Measurements from ENCODE around the gene CREB3. TPM values are rescaled to one million over a fixed set of nuclear protein-coding genes. Genes with fewer than 3 reads are reported as not detected.

CREB3 gene
- total and polyA plus RNA-seq, 2 of the 4 experiments (the other 2 are of a cell fraction): 60.7 to 106 TPM

DNA sequence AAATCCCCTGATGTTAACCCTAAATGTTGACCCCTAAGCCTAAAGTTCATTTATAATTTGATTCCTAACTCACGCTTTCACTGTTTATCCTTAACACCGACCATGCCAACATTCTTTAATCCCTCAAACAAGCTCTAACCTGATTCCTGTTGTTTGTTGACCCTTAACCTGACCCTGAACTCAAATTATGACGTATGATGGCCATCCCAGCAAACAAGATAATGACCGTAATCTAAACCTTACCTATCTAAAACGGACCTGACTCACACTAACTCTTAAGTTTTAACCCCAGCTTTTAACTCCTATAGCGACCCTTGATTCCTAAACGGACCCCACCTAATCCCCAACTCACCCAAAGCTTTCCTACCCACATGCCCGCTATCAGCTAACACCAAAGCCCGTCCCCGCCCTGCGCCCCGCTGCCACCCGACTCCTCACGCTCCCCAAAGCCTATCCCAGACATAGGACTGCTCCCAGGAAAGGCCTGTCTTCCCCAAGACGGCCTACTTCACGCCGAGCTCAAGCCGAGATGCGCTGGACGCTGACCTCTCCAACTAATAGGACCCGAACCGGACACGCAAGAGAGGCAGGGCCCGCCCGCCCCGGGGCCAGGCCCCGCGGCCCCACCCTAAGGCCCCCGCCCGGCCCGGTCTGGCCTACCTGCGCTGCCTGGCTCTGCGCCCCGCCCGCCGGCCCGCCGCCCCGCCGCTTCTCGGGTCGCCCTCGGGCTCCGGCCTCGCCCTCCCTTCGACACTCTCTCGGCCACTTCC, 866 bp upstream of the CREB3 start:
- WGBS, 2 experiments (ENCODE audit: extremely low coverage in 2 of 2, insufficient read length in 1 of 2): 3% methylated on average over 16 of the region's 47 CpGs; no CpG with 5 or more reads in 1 of the 2 experiments
- in situ Hi-C loops (cut with MboI; ENCODE audit: low sequenced_read_pairs) (no loop called here), intact Hi-C loops (cut with micrococcal nuclease) (loop anchor here (1.0 kb wide), 1 partner anchor 127 kb away; no protein-coding TSS in a partner anchor), dilution Hi-C loops (cut with HindIII; ENCODE audit: low sequenced_read_pairs, unreplicated experiment) (no loop called here)
- Histone ChIP-seq H2AK9ac (replicated peaks; ENCODE audit: low read depth, low read length, poor library complexity) (peak overlapping the region; percentile 99), H3K79me1 (ENCODE audit: low read depth in 1 of 2, low read length in 2 of 2) (peaks cover 21 to 75% of the 10 kb centered on the region in 2 experiments), H2AFZ (replicated peaks; ENCODE audit: low read length, poor library complexity) (peak overlapping the region; percentile 90), H3K9me1 (ENCODE audit: insufficient read depth, low read length) (no peaks in the 10 kb centered on the region), H3K9me3 (ENCODE audit: control insufficient read depth, insufficient read depth, low read length) (no peaks in the 10 kb centered on the region), H2BK5ac (ENCODE audit: low read depth, low read length, poor library complexity, severe bottlenecking) (peak overlapping the region; percentile 96), H3K14ac (replicated peaks; ENCODE audit: low read depth, low read length) (peak overlapping the region; percentile 99), H4K8ac (ENCODE audit: low read depth in 2 of 2, low read length in 2 of 2) (peak overlapping the region; percentile 82 to 91), H3K27ac (ENCODE audit: insufficient read depth, low read length) (peak overlapping the region; percentile 90), H2BK120ac (ENCODE audit: low read depth, low read length) (peak overlapping the region; percentile 80), H3K27me3 (ENCODE audit: control insufficient read depth, insufficient read depth, low read length) (no peaks in the 10 kb centered on the region), H4K20me1 (ENCODE audit: insufficient read depth, low read length) (peaks cover 30% of the 10 kb centered on the region), H3K36me3 (ENCODE audit: control insufficient read depth, insufficient read depth, low read length) (peaks cover 10% of the 10 kb centered on the region), H3K18ac (ENCODE audit: low read depth, low read length) (peak overlapping the region; percentile 96), H3K23ac (ENCODE audit: low read depth, low read length) (peak overlapping the region; percentile 100), H4K91ac (ENCODE audit: insufficient read depth, low read depth, low read length) (peak overlapping the region; percentile 99), H2AK5ac (ENCODE audit: low read depth, low read length) (peak overlapping the region; percentile 97), H3K4me1 (ENCODE audit: control insufficient read depth, insufficient read depth, low read length) (peaks cover 23% of the 10 kb centered on the region), H3K9ac (ENCODE audit: low read depth, low read length) (peak overlapping the region; percentile 99), H2BK20ac (ENCODE audit: low read depth, low read length) (peak overlapping the region; percentile 6; the same call in 1 of the 2 replicates), H3K4ac (ENCODE audit: low read depth, low read length) (peak overlapping the region; percentile 99), H3K56ac (ENCODE audit: extremely low read depth, insufficient read depth, low read length) (peak overlapping the region; percentile 98), H3K4me2 (ENCODE audit: low read depth, low read length) (peak overlapping the region; percentile 96), H4K5ac (ENCODE audit: low read depth, low read length) (peak overlapping the region; percentile 92), H2BK15ac (ENCODE audit: low read depth, low read length) (peak overlapping the region; percentile 45; the same call in 2 of the 3 replicates), H3K4me3 (ENCODE audit: insufficient read depth, low read depth, low read length) (peak overlapping the region; percentile 99)
- ATAC-seq (ENCODE audit: low read depth): no peak
- peak; percentile 22; the same call in 1 of the 2 replicates for TF ChIP-seq MXI1 (IDR thresholded peaks at IDR 0.05; ENCODE audit: borderline replicate concordance, low read depth, low read length)
- no peak for TF ChIP-seq CEBPB (IDR thresholded peaks at IDR 0.05; ENCODE audit: low read depth, low read length)
- TF ChIP-seq CHD1 (IDR thresholded peaks at IDR 0.05; ENCODE audit: low read depth, low read length): 0 out of 2 replicates have a peak, but pooled peaks have one; percentile 65
- POLR2A ChIA-PET (ENCODE audit: unreplicated experiment): interaction anchor here (0.6 to 1.4 kb wide), 4 partner anchors 41 to 71 kb away, joined by 4 read pairs; partner anchors contain the start of genes ARHGEF39 and TPM2
- CTCF ChIA-PET: interaction anchor here (1.2 to 1.6 kb wide), 4 partner anchors 35 to 74 kb away, joined by 5 to 8 read pairs (median 6); partner anchors contain the start of genes CCDC107 and RMRP
- DNase-seq: no peak
- BruUV-seq (replicated peaks): no TSS peak

Measured in IMR-90 (cell line).